HG02884 (cell line): Measurements from ENCODE around the gene R3HDM2.

Experiments used
- ATAC-seq: cut with Tn5 transposase; IDR thresholded peaks from one replicate; pipeline ENCODE4 v1.9.1; 2021; ENCODE audit warnings: mild to moderate bottlenecking, moderate library complexity; ENCODE audit not compliant: unreplicated experiment

Gene R3HDM2

GRCh38 chr12:57220770-57221168, 210.1 kb downstream of the R3HDM2 start:
- ATAC-seq = no peak

DNA sequence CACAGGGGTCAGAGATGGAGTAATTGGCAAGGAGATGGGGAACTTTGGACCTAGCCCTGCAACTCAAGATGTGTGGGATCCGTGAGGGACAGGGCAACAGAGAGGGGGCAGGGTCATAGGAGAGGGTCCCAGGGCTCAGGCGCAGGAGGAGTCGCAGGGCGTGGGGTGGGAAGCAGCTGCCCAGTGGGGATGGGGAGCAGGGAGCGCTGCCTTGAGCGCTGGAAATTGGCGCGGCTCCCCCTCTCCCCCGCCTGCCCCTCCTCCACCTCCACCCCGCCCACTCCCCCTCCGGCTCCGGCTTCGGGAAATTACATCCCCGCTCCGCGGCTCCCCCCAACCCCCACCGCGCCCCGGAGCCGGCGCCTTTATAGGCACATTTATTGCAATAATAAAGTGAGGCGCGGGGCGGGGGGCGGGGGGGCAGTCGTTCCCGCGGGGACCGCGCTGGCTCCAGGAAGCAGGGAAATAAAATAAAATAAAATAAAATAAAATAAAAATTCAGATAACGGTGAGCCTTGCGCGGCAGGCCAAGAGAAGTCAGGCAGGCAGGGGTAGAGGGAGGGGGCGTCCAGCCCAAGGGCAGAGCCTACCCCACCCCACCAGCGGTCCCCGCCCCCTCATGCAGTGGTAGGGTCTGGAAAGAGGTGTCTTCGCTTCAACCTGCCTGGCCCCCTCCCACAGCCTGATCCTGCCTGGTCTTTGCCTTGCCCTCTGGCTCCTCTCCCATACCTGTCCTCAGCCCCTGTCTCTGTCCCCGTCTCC, 210.7 kb downstream of the R3HDM2 start:
- no peak for ATAC-seq

GRCh38 chr12:57219205-57219992, 211.4 kb downstream of the R3HDM2 start:
- no peak for ATAC-seq

DNA sequence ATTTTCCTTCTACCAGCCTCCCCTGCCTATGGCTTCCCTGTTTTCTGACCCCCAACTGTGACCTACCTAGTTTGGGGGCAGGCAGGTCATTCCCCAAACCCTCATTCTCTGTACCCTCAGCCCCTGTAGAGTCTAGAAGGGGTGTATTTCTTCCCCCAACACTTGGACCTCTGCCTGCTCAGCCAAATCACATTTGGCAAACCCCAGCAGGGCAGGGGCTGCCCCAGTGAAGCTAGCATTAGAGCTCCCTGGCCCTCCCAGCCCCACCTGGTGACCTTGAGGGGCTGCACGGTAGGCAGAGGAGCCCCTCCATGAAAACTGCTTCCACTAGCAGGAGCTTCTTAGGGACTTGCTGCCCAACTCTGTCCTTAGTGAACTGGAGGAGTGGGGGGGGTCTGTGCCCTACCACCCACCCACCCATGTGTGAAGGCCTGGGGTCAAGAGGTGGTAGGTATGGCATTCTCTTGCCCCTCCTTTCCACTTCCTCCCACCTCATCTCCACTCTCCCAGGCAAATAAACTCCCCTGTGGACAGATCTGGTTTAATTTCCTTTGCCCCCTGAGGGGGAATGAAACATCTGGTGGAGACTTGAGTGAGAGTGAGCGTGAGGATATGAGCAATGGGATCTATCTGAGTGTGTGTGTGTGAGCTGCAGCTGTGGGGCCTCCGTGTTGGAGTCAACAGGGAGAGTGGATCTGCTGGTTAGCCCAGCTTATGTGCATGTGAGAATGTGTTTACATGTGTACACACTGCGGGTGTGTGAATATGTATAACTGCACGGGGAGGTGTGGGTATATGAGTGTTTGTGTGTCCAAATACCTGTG, 212.6 kb downstream of the R3HDM2 start:
- no peak for ATAC-seq

DNA sequence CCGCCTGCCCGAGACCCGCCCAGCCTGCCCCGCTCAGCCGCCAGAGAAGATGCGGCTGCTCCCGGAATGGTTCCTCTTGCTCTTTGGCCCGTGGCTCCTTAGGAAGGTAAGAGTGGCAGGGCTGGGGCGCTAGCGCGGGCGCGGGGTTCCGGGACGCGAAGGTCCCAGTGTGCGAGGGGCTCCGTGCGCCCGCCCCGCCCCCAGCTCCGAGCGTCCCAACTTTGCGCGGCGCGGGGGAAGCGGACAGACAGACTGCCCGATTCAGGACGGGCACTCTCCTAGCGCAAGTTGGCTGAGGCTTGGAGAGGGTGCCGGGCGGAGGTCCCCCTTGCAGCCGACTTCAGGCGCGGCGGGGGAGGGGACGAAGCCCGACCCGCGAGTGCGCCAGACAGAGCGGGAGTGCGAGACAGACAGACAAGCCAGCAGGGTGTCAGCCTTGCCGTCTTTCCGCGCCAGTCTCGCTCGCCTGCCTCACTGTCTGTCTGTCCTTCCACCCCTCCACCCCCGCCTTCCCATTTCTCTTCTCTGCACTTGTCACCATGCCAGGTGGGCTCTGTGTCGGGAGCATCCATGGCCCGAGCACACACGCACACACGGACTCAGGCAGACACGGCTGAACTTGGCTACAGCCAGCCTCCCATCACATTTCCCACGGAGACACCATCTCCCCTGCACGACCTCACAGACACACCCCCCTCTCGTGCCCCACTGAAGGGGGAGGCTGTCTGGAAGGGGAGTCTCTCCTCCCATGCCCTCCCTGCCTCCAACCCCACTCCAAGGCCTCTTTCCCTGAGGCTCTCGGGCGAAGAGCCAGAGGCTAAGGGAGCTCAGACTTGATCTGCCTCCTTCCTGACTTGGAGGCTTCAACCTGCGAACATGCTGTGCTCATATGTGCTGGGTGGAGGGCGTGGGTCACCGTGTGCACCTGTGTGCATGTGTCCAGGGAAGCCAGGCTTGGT, 213.6 kb downstream of the R3HDM2 start:
- no peak for ATAC-seq

GRCh38 chr12:57216014-57216911, 214.6 kb downstream of the R3HDM2 start, which contains the start of gene NXPH4:
Gene NXPH4 (plus strand): TSS chr12:57216794. CDS start chr12:57216970, 176 bp downstream.
- ATAC-seq = no peak

DNA sequence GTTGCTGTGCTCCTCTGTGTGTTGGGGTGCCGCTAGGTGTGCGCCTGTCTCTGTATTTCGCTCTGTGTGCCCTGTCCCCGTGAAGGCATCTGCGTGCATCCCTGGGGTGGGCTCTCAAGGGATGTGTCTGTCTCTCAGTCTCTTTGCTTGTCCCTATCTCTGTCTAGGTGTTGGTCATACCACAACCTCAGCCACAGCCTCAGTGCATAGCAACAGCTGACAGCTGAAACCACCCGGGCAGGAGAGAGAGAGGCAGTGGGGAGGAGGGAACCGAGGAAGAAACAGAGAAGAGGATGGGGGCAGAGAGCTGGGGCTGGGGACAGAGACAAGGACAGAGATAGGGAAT, 215.2 kb downstream of the R3HDM2 start:
- peak; percentile 50 for ATAC-seq

GRCh38 chr12:57215065-57215464, 215.8 kb downstream of the R3HDM2 start:
- ATAC-seq = no peak

GRCh38 chr12:57214398-57214781, 216.5 kb downstream of the R3HDM2 start:
- no peak for ATAC-seq

DNA sequence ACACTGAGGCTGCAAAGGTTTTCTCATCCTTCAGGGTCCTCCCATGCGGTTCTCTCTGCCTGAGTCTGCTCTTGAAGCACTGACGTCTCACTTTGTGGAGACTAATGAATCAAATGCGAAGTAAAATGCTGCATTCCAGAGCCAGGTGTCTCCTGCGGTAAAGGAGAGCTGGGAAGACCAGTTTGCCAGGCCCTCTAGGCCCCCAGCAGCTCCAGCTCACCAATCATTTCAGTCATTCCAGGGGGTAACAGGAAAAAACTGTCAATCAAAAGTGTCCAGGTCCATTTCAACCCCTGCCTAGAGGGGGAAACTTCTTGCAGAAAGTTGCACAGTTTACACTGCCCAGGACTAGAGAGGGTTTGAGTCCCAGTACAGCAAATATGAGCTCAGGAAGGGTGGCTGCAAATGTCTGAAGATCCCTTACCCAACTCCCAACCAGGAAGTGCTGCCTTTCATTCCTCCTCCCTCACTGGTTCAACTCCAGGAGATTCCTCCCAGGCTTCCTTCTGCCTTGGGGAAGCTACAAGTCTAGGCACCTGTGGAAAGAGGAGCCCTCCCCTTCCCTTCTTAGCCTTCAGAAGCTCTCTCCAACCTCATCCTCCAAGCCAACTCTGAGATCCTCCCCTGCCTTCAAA, 217.0 kb downstream of the R3HDM2 start:
- no peak for ATAC-seq

GRCh38 chr12:57213058-57213715, 217.7 kb downstream of the R3HDM2 start:
- ATAC-seq = no peak

DNA sequence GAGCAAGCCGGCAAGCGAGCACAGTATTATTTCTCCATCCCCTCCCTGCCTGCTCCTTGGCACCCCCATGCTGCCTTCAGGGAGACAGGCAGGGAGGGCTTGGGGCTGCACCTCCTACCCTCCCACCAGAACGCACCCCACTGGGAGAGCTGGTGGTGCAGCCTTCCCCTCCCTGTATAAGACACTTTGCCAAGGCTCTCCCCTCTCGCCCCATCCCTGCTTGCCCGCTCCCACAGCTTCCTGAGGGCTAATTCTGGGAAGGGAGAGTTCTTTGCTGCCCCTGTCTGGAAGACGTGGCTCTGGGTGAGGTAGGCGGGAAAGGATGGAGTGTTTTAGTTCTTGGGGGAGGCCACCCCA, 218.2 kb downstream of the R3HDM2 start:
- no peak for ATAC-seq

GRCh38 chr12:57211791-57212700, 218.8 kb downstream of the R3HDM2 start:
- no peak for ATAC-seq

- no peak for ATAC-seq
These were observed 219.7 kb downstream of the R3HDM2 start for GRCh38 chr12:57210926-57211692.

DNA sequence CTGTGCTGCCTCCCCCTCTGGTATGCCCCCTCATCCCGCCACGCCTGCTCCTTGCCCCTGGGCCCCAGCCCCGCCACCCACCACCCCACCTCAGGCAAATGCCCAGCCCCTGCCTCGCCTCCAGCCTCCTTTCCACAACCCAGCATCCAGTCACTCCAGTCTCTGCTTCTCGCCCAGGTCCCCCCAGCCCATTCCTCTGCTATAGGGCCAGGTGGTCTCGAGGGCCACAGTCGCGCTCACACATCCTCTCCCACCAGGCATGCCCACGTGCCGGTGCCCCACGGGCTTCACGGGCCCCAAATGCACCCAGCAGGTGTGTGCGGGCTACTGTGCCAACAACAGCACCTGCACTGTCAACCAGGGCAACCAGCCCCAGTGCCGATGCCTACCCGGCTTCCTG, 220.4 kb downstream of the R3HDM2 start:
- ATAC-seq = no peak

DNA sequence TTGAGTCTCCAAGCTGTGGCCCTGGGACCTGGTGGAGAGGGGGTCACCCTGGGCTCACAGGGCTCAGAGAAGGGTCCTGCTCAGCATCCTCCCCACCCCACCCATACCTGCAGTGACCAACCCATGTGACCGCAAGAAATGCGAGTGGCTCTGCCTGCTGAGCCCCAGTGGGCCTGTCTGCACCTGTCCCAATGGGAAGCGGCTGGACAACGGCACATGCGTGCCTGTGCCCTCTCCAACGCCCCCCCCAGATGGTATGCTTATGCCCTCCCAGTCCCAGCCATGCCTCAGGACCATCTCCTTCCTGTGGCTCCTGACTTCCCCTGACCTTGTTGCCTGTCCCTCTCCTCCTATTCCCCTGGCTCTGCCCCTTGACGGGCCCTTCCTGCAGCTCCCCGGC, 220.9 kb downstream of the R3HDM2 start:
- no peak for ATAC-seq
